Prostate gland (tissue), 2 donors: ENCODE data around the gene MYO6.

Source experiments
- CTCF ChIP-seq, 4 experiments: fragments of 200-600 bp in 2 of 4; fragments of 450-650 bp in 2 of 4; sonication (generic) in 2 of 4; IDR thresholded peaks; 1 replicate in 3 of 4; 2 replicates in 1 of 4; pipeline ENCODE4 v1.5.1; 2016 to 2019; ENCODE audit warnings: antibody characterized with exemption in 4 of 4, mild to moderate bottlenecking in 2 of 4, moderate library complexity in 2 of 4
- POLR2AphosphoS5 ChIP-seq: sonication (generic); formaldehyde crosslinking; IDR thresholded peaks from one replicate; pipeline ENCODE4 v1.6.1; 2017; ENCODE audit warnings: antibody characterized with exemption

- no peak for TF ChIP-seq POLR2AphosphoS5
- TF ChIP-seq CTCF (IDR thresholded peaks at IDR 0.05), result no peak
These were observed 219.1 kb downstream of the MYO6 start for GRCh38 chr6:75968143-75968542.
